ENCODE data around the gene MCAT.

MCAT gene

GRCh38 chr22:43085658-43086606 lies 57.3 kb downstream of the MCAT start:
- no peak for DNase-seq
